GM19455 (cell line): Measurements from ENCODE around the gene MICU1.
"Not testable (repeated sequence)": the region's sequence is repeated elsewhere in the genome, so short reads cannot be mapped to it uniquely, and the experiment has no call there.

Source experiments
- ATAC-seq: cut with Tn5 transposase; IDR thresholded peaks from one replicate; pipeline ENCODE4 v1.9.1; 2021; ENCODE audit not compliant: unreplicated experiment

Gene MICU1

DNA sequence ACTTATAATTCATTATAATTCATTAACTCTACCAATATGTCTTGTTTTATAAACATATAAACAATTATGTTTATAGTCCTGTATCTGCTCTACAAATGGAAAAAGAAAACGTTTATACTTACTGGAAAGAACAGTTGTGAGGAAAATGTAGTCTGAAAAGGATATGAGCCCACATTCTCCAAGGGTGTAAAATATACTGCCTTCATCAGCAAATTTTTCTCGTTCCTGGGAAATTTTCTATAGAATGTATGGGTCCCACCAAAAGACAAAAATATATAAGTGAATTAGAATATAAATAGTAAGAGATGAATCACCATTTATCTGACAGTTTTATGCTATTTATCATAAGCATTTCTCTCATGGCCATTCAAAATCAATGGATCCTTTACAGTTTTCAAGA is 117.8 kb downstream of the MICU1 start:
- no peak for ATAC-seq

DNA sequence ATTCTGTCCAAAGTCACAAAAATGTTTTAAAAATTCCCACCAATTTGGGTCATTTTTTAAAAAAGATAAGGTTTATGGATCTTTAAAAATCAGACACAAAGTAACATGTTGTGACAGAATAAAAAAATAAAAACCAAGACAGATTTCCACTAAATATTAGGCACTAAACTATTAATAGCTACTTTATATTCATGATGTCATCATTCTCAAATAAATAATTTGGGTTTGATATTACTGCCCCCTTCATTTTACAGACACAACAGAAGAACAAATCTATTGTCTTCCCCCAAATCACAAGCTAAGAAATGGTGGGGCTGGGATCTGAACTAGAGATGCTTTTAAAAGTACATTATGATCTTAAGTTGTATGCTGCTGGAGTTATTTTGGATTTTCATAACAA is 119.4 kb downstream of the MICU1 start:
- ATAC-seq: no peak

DNA sequence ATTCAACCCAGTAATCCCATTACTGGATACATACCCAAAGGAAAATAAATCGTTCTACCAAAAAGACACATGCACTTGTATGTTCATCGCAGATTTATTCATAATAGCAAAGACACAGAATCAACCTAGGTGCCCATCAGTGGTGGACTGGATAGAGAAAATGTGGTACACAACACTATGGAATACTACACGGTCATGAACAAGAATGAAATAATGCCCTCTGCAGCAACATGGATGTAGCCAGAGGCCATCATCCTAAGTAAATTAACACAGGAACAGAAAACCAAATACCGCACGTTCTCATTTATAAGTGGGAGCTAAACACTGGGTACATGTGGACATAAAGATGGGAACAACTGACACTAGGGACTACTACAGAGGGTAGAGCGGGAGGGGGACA is 120.4 kb downstream of the MICU1 start:
- no peak for ATAC-seq

DNA sequence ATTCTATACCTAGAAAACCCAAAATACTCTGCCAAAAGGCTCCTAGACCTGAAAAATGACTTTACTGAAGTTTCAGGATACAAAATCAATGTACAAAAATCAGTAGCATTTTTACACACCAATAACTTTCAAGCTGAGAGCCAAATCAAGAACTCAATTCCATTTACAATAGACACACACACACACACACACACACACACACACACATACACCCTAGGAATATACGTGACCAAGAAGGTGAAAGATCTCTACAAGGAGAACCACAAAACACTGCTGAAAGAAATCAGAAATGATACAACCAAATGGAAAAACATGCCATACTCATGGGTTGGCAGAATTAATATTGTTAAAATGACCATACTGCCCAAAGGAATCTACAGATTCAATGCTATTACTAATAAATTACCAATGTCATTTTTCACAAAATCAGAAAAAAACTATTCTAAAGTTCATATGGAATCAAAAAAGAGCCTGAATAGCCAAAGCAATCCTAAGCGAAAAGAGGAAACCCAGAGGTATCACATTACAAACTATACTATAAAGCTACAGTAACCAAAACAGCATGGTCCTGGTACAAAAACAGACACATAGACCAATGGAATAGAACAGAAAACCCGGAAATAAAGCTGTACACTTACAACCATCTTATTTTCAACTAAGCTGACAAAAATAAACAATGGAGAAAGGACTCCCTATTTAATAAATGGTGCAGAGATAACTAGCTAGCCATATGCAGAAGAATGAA is 122.0 kb downstream of the MICU1 start:
- no peak for ATAC-seq

DNA sequence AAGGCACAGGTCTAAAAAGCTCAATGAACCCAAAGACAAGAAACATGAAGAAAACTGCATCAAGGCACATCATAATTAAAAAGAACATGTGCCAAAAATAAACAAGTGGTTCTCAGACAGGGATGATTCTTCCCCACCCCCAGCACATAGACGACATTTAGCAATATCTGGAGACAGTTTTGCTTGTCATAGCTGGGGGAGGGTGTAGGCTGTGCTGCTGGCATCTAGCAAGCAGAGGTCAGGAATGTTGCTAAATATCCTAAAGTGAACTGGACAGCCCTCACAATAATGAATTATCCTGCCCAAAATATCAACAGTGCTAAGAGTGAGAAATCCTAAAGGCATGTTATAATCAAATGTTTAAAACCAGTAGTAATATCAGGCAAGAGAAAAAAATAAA is 122.6 kb downstream of the MICU1 start:
- no peak for ATAC-seq

DNA sequence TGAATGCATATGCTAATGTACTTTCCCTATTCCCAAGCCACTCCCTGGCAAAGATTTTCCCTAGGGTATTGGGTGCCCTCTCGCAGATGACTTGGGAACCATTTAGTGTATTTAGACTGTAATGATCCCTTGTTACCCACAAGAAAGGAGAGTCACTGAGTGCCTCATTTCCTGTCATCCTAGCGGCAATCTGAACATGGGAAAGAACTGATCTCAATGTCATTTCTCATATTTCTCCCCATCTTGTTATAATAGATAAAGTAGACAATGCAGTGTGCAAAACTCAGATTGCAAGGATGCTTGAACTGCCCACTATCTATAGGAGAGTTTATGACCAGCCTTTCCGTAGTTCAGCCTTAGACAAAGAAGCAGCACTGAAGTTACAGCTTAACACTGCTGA is 123.3 kb downstream of the MICU1 start:
- ATAC-seq: no peak

DNA sequence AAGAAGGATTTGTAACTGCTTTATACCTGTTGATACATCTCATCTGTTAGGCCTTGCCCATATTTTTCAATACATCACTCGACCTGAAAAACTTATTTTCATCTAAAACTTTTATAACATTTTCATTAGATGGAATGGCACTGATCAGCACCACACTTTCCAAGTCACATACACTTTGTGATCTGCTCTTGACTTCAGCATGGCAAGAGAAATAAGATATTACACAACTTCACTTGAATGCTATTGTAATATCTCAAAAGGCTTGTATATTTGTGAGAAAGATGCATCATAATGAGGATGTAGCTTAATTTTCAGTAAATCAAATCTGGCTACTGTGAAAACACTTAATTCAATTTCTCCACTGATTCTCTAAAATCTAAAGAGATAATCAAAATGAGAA is 126.2 kb downstream of the MICU1 start:
- no peak for ATAC-seq

DNA sequence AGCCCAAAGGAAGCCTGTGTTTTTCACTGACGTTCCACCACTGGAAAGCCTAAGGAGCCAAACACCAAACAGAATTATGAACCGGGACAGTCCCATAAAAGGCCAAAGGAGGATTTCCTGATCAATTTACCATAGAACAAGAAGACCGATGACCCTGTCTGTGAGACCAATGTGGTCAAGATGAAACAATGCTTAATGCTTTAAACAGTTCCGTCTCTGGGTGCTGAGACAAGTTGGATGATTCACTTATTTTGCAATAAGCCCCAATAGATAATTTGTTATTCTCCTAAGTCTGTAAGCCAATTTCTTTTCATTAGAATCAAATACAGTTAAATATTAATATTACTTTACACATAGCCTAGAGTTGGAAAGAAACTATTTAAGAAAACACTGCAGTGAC is 134.9 kb downstream of the MICU1 start:
- ATAC-seq: no peak

DNA sequence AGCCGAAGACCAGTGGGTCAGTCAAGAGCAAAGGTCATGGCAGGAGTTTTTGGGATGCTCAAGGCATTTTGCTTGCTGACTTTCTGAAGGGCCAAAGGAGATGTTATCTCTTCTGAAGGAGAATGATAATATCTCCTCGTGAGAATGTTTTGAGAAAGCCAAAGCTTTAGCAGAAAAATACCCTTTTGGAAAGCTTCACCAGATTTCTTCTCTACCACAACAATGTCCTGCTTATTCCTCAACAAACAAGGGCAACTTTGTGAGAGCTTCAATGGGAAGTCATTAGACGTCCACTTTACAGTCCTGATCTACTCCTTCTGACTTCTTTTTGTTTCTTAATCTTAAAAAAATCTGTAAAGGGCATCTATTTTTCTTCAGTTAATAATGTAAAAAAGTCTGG is 138.4 kb downstream of the MICU1 start:
- ATAC-seq: no peak

DNA sequence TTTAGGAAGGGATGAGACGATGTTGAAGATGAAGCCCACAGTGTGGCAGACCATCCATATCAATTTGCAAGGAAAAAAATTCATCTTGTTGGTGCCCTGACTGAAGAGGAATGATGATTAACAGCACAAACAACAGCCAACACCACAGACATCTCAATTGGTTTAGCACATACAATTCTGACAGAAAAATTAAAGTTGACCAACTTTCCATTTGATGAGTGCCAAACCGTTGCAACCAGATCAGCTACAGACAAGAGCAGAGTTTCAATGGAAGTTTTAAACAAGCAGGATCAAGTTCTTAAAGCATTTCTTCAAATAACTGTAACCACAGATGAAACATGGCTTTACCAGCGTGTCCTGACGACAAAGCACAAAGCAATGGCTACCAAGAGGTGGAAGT is 138.8 kb downstream of the MICU1 start:
- ATAC-seq: no peak

DNA sequence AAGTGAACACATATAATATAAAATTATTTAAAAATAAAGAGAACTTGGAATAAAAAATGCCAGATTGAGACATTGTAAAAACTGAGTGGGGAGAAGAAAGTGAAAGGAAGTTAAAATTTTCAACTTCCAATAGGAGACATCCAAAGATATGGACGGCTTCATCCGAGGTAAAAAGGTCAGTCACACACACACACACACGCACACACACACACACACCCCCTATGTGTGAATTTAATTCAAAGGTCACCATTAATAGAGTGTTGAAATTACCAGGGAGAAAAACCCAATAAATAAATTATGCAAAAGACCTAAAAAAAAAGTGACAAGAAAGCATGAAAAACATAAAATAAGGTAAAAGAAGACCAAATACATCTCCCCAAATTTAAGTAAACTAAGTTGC is 140.2 kb downstream of the MICU1 start:
- no peak for ATAC-seq

DNA sequence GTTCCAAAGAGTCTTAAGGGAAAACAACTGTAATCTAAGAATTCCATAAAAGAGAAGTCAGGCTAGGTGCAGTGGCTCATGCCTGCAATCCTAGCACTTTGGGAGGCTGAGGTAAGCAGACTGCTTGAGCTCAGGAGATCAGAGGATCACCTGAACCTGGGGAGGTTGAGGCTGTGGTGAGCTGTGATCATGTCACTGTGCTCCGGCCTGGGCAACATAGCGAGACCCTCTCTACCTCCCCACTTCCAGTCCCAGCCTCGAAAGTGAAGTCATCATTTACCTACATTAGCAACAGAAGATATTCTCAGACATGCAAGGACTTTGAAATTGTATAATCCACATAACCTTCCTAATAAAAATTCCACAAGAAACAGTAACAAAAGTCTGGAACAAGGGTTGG is 141.4 kb downstream of the MICU1 start:
- no peak for ATAC-seq

DNA sequence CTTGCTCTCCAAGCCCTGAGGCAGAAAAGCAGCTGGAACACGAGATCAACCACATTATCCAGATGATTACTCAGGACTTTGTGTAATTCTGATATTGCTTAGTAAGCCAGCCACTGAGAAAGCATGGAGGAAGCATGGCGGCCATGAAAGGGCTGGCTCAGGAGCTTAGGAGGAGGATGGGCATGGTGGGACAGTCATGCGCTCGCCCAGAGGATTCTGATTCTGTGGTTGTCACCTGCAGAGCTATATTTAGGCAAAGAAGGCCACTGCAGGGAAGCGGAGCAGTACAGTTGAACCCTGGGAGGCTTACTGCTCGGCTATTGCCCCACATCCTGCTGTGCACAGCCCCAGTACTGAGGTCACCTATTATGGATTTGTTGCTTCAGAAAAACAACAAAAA is 142.4 kb downstream of the MICU1 start:
- no peak for ATAC-seq

DNA sequence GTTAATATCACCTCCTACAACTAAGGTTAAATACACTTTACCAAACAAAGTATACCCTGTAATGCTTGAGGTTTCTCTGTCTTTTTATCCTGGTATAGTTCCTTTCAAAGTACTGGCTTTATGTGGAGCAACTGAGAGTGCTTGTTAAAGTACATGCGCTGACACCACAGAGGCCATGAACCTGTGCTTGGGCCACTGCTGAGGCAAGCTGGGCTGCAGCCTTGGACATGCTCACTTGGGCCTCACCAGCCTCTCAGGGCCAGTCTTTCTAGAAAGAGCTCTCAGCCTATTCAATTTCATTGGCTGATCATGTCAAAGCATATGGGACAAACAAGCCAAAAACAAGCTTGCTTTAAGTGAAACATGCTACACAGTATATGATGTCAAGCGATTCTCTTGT is 145.0 kb downstream of the MICU1 start:
- no peak for ATAC-seq

DNA sequence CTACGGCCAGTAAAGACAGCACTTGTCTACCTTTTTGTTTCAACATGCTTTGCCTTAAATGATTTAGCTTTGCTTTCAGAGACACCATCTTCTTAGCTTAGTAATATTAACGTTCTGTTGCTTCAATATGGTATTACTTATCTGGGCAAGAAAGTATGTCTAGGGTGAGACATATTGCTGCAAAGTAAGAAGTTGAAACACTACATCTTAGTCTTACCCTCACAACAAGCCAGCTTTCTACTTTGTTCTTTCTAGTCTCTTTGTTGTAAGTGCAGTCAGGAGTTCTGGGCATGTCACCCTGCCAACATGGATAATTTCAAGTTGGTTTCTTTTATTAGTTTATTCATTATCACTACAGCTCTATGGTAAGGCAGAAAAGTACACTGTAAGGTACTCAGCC is 148.4 kb downstream of the MICU1 start:
- ATAC-seq: no peak

DNA sequence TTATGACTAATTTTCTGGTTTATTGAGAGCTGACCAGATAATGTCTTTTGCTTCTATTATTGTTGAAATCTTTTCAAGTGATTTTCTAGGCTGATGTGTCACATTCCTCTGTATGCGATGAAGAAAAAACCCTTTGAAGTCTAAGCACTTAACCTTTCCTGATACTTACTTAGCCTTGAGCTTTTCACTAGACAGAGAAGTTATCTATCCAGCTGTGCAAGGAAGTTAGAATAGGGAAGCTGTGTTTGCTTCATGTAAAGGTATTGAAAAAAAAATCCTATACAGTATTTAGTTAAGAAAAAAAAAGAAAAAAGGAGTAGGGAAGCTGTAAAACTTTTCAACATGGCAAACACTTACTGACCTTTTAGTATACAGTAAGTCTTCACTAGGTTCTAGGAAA is 153.6 kb downstream of the MICU1 start:
- ATAC-seq: no peak

DNA sequence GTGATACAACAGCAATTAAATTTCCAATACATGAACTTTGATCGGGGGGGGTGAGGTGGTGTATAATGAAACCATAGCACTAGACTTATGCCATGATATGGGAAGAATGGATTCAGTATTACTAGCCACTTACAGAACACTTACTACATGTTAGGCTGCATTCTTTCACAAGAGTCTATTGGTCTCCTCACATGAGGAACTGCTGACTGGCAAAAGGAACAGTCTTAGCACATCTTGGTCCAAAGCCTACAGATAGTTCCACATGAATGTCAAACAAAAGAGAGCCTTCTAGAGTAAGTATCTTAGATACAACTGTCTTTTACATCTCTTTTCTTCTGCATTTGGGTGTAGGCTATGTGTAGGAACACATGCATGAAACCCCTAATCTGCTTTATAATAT is 155.2 kb downstream of the MICU1 start:
- ATAC-seq: no peak

DNA sequence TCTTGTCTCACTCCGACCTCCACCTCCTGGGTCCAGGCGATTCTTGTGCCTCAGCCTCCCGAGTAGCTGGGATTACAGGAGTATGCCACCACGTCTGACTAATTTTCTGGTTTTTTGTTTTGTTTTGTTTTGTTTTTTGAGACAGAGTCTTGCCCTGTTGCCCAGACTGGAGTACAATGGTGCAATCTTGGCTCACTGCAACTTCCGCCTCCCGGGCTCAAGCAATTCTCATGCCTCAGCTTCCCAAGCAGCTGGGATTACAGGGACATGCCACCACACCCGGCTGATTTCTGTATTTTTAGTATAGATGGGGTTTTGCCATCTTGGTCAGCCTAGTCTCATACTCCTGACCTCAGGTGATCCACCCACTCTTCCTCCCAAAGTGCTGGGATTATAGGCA is 158.8 kb downstream of the MICU1 start:
- not testable (repeated sequence) for ATAC-seq

DNA sequence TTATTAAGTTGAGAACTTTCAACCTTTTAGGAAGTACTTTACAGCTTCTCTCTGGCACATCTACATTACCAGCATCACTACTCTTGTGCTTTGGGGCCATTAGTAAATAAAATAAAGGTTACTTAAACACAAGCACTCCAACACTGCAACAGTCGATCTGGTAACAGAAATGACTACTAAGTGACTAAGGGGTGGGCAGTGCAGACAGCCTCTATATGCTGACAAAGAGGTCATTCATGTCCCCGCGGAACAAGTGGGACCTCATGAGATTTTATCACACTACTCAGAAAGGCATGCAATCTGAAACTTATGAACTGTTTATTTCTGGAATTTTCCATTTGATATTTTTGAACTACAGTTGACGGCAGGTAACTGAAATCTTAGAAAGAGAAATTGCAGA is 159.9 kb downstream of the MICU1 start:
- no peak for ATAC-seq

DNA sequence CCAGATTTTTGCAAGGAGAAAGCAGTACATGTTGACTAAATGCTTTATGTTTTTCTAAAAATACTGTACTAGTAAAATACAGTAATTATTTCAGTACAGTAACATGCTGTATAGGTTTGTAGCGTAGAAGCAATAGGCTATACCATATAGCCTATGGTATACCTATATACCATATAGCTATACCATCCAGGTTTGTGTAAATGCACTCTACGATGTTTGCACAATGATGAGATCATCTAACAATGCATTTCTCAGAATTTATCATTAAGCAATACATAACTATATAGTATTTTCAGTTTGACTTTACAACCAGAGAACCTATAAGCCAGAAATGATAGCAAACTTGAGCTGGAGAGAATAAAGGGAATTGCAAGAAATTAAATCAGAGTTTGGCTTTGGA is 161.4 kb downstream of the MICU1 start:
- no peak for ATAC-seq

DNA sequence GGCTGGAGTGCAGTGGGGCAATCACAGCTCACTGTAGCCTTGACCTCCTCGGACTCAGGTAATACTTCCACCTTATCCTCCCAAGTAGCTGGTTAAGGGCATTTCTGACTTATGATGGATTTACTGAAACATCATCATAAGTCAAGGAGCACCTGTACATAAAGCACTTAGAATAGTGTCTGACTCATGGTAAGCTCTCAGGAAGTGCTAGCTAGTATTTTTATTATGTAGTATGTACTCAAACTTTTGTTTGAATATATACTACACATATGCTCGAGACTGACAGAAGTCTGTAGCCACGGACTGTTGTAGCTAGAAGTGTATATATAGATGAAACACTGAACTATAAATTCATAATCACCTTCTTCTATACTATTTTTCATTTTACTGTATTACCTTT is 163.6 kb downstream of the MICU1 start:
- ATAC-seq: no peak

DNA sequence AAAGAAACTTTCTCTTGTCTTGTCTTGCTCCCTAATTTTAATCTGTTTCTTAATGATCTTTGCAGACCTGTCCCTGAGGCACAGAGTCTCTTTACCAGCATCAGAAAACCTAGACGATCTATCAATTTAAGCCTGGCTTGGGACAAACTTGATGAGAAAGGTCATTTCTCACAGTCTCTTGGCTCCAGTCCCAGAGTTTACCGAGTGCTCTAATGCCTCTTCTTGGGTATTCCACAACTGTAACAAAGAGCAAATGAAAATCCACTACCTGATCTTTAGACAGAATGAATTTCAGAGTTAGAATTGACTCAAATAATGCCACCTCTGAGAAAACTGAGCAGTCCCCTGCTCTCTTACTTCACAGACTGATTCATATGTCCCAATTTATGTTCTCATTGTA is 164.8 kb downstream of the MICU1 start:
- no peak for ATAC-seq

DNA sequence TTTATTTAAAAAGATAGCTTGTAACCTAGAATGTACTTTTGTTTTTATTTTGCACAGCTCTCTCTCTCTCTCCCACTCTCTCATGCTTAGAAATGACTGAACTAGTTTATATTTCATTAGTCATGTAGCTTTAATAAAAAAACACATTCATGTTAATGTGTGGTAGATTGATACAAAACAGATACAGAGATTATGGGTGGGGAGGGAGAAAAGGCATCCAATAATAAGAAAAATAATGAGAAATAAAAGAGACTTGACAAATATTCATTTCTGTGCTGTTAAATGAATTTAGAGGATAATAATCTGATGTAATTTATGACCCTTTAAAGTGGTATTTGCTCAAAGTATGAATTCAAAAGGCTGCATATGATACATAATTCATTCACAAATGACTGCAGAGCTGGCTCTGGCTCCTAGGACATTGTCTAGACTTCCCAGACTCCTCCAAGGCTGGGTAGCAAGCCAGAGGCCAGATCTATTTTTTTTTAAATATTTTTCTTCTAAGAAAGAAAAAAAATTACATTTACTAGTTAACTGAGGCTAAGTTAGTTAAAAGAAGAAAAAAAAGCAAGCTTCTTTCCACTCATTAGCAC is 165.5 kb downstream of the MICU1 start:
- no peak for ATAC-seq
